ENCODE data around the gene LRPAP1. TPM values are rescaled to one million over a fixed set of nuclear protein-coding genes. Genes with fewer than 3 reads are reported as not detected.

LRPAP1 gene
- total and polyA plus RNA-seq, 2 donors (not counting 1 experiment from before 2014, with no cell fraction given), result 64.6 to 86.8 TPM

- intact Hi-C loops (cut with micrococcal nuclease), result no loop called here
- H3K27me3 Mint-ChIP-seq, result no peaks in the 10 kb centered on the region
- CTCF ChIA-PET, result no interaction called here
- Histone ChIP-seq H3K36me3 (replicated peaks in 1 of 2; ENCODE audit: control extremely low read depth in 1 of 2, control insufficient read depth in 1 of 2, extremely low read depth in 1 of 2, insufficient read depth in 2 of 2, low read length in 1 of 2) (peaks cover 0 to 32% of the 10 kb centered on the region in 2 experiments), H2AFZ (ENCODE audit: insufficient read depth, low read depth, low read length, poor library complexity, severe bottlenecking) (no peak overlapping the region), H3K27ac (ENCODE audit: low read length in 2 of 2) (no peak overlapping the region), H3K4me3 (ENCODE audit: control extremely low read depth in 1 of 5, extremely low read depth in 1 of 5, insufficient read depth in 1 of 5, low read depth in 2 of 5, low read length in 4 of 5) (no peak overlapping the region), H4K20me1 (ENCODE audit: control insufficient read depth, insufficient read depth, low read length, poor library complexity, severe bottlenecking) (peaks cover 53% of the 10 kb centered on the region), H3K9ac (ENCODE audit: low read length) (no peak overlapping the region), H3K9me3 (ENCODE audit: control extremely low read depth in 1 of 3, control insufficient read depth in 2 of 3, insufficient read depth in 1 of 3, low read length in 2 of 3) (no peaks in the 10 kb centered on the region), H3K27me3 (replicated peaks in 1 of 4; ENCODE audit: control extremely low read depth in 1 of 4, control insufficient read depth in 3 of 4, insufficient read depth in 4 of 4, low read length in 3 of 4) (no peaks in the 10 kb centered on the region), H3K4me1 (ENCODE audit: control insufficient read depth in 2 of 2, insufficient read depth in 2 of 2, low read length in 2 of 2) (no peaks in the 10 kb centered on the region), H3K4me2 (replicated peaks; ENCODE audit: low read depth, low read length, poor library complexity, severe bottlenecking) (no peak overlapping the region), H3K79me2 (ENCODE audit: control insufficient read depth, insufficient read depth, low read length) (peaks cover 15% of the 10 kb centered on the region)
- H3K27ac Mint-ChIP-seq, result no peak overlapping the region
- POLR2A ChIA-PET, result no interaction called here
- no peak for ATAC-seq (ENCODE audit: low read depth)
- DNase-seq, result no peak
- WGBS (ENCODE audit: insufficient coverage), result 96% methylated on average over 26 of the region's 39 CpGs
- H3K4me1 Mint-ChIP-seq, result peaks cover under 1% of the 10 kb centered on the region
- no peaks in the 10 kb centered on the region for H3K9me3 Mint-ChIP-seq (ENCODE audit: insufficient read depth)
- TF ChIP-seq EZH2 (IDR thresholded peaks at IDR 0.05; ENCODE audit: borderline replicate concordance, insufficient read depth, low read depth, low read length, poor library complexity, severe bottlenecking), result no peak
- TF ChIP-seq CTCF (IDR thresholded peaks at IDR 0.05), result no peak
- no peak overlapping the region for H3K4me3 Mint-ChIP-seq
These were observed 29.0 kb downstream of the LRPAP1 start for GRCh38 chr4:3502941-3503936.

- ATAC-seq (ENCODE audit: low read depth) (no peak), DNase-seq (no peak)
- no peaks in the 10 kb centered on the region for H3K27me3 Mint-ChIP-seq
- Histone ChIP-seq H4K20me1 (ENCODE audit: control insufficient read depth, insufficient read depth, low read length, poor library complexity, severe bottlenecking) (peaks cover 52% of the 10 kb centered on the region), H3K4me2 (replicated peaks; ENCODE audit: low read depth, low read length, poor library complexity, severe bottlenecking) (no peak overlapping the region), H3K4me1 (ENCODE audit: control insufficient read depth in 2 of 2, insufficient read depth in 2 of 2, low read length in 2 of 2) (no peaks in the 10 kb centered on the region), H3K36me3 (replicated peaks in 1 of 2; ENCODE audit: control extremely low read depth in 1 of 2, control insufficient read depth in 1 of 2, extremely low read depth in 1 of 2, insufficient read depth in 2 of 2, low read length in 1 of 2) (peaks cover 0 to 27% of the 10 kb centered on the region in 2 experiments), H3K4me3 (ENCODE audit: control extremely low read depth in 1 of 5, extremely low read depth in 1 of 5, insufficient read depth in 1 of 5, low read depth in 2 of 5, low read length in 4 of 5) (no peak overlapping the region), H3K9ac (ENCODE audit: low read length) (no peak overlapping the region), H2AFZ (ENCODE audit: insufficient read depth, low read depth, low read length, poor library complexity, severe bottlenecking) (no peak overlapping the region), H3K27me3 (replicated peaks in 1 of 4; ENCODE audit: control extremely low read depth in 1 of 4, control insufficient read depth in 3 of 4, insufficient read depth in 4 of 4, low read length in 3 of 4) (no peaks in the 10 kb centered on the region), H3K27ac (ENCODE audit: low read length in 2 of 2) (no peak overlapping the region), H3K79me2 (ENCODE audit: control insufficient read depth, insufficient read depth, low read length) (peaks cover 13% of the 10 kb centered on the region), H3K9me3 (ENCODE audit: control extremely low read depth in 1 of 3, control insufficient read depth in 2 of 3, insufficient read depth in 1 of 3, low read length in 2 of 3) (no peaks in the 10 kb centered on the region)
- 92% methylated on average over 18 of the region's 19 CpGs for WGBS (ENCODE audit: insufficient coverage)
- ChIA-PET POLR2A (no interaction called here), CTCF (no interaction called here)
- TF ChIP-seq CTCF (IDR thresholded peaks at IDR 0.05), result no peak
- no peak for TF ChIP-seq EZH2 (IDR thresholded peaks at IDR 0.05; ENCODE audit: borderline replicate concordance, insufficient read depth, low read depth, low read length, poor library complexity, severe bottlenecking)
- H3K9me3 Mint-ChIP-seq (ENCODE audit: insufficient read depth), result no peaks in the 10 kb centered on the region
- peaks cover under 1% of the 10 kb centered on the region for H3K4me1 Mint-ChIP-seq
- peak overlapping the region; percentile 20 for H3K27ac Mint-ChIP-seq
- H3K4me3 Mint-ChIP-seq, result no peak overlapping the region
- intact Hi-C loops (cut with micrococcal nuclease), result no loop called here
These were observed 30.3 kb downstream of the LRPAP1 start for GRCh38 chr4:3501825-3502425.
